Fibroblast of lung (primary cell): Measurements from ENCODE around the gene TNFAIP2. TPM values are rescaled to one million over a fixed set of nuclear protein-coding genes. Genes with fewer than 3 reads are reported as not detected.
"Not testable (repeated sequence)": the region's sequence is repeated elsewhere in the genome, so short reads cannot be mapped to it uniquely, and the experiment has no call there.

Experiments used
- DNase-seq, 2 donors: peaks; one replicate each; pipeline versions ENCODE4 v3.0.0 to v3.0.0-alpha.2; 2010; ENCODE audit warnings: low read depth in 2 of 2
- H2AFZ ChIP-seq: 2 replicates; pipeline ENCODE4 v1.5.1; 2012; ENCODE audit warnings: low read length, control low read depth, inconsistent platforms
- H3K27ac ChIP-seq: 2 replicates; pipeline ENCODE4 v1.5.1; 2011; ENCODE audit warnings: low read length, control low read depth; ENCODE audit not compliant: insufficient read depth
- H3K27me3 ChIP-seq: 2 replicates; pipeline ENCODE4 v1.5.1; 2011; ENCODE audit warnings: mild to moderate bottlenecking, low read length; ENCODE audit not compliant: control insufficient read depth, insufficient read depth
- H3K36me3 ChIP-seq: 2 replicates; pipeline ENCODE4 v1.5.1; 2011; ENCODE audit warnings: low read length; ENCODE audit not compliant: control insufficient read depth, insufficient read depth
- H3K4me1 ChIP-seq: 2 replicates; pipeline ENCODE4 v1.5.1; 2011; ENCODE audit warnings: low read length; ENCODE audit not compliant: control insufficient read depth, insufficient read depth; ENCODE audit errors: extremely low read depth
- H3K4me2 ChIP-seq: 2 replicates; pipeline ENCODE4 v1.5.1; 2011; ENCODE audit warnings: low read length, control low read depth; ENCODE audit not compliant: insufficient read depth; ENCODE audit errors: extremely low read depth
- H3K4me3 ChIP-seq, 4 experiments: fragments of 200-600 bp in 1 of 4; sonication (generic) in 1 of 4; replicated peaks in 1 of 4; 2 replicates each; pipeline ENCODE4 v1.5.1; 2011 to 2016; ENCODE audit warnings: low read length in 4 of 4, low read depth in 3 of 4, mild to moderate bottlenecking in 3 of 4, control low read depth in 2 of 4, inconsistent platforms in 1 of 4, mixed read lengths in 1 of 4; ENCODE audit not compliant: insufficient read depth in 1 of 4; ENCODE audit errors: control extremely low read depth in 1 of 4
- H3K79me2 ChIP-seq: 2 replicates; pipeline ENCODE4 v1.5.1; 2012; ENCODE audit warnings: mild to moderate bottlenecking, low read length, inconsistent platforms; ENCODE audit not compliant: control insufficient read depth, insufficient read depth
- H3K9ac ChIP-seq: 2 replicates; pipeline ENCODE4 v1.5.1; 2011; ENCODE audit warnings: mild to moderate bottlenecking, low read length, control low read depth; ENCODE audit not compliant: insufficient read depth
- H3K9me3 ChIP-seq: 2 replicates; pipeline ENCODE4 v1.5.1; 2012; ENCODE audit warnings: low read depth, low read length; ENCODE audit not compliant: control insufficient read depth, insufficient read depth
- H4K20me1 ChIP-seq: 2 replicates; pipeline ENCODE4 v1.5.1; 2011; ENCODE audit warnings: low read length; ENCODE audit not compliant: control insufficient read depth, insufficient read depth; ENCODE audit errors: extremely low read depth
- CTCF ChIP-seq, 2 donors: IDR thresholded peaks in 1 of 2; conservative IDR thresholded peaks in 1 of 2; 1 replicate in 1 of 2; 2 replicates in 1 of 2; pipeline ENCODE4 v1.5.1; 2011 to 2012; ENCODE audit warnings: low read length in 2 of 2, control low read depth in 1 of 2, inconsistent platforms in 1 of 2, low read depth in 1 of 2, mild to moderate bottlenecking in 1 of 2
- EZH2 ChIP-seq: IDR thresholded peaks from 2 replicates; pipeline ENCODE4 v1.5.1; 2012; ENCODE audit warnings: low read length, control low read depth, mild to moderate bottlenecking; ENCODE audit errors: missing control alignments
- polyA plus RNA-seq, 2 donors: library from polyadenylated mRNA; depleted of rRNA in 1 of 2; stranded (reverse) in 1 of 2; unstranded in 1 of 2; fragments of >200 nt; gene quantifications; 2 replicates each; pipeline ENCODE4 v1.2.1, GENCODE V29; 2011 to 2012; ENCODE audit warnings: missing spikeins in 1 of 2
- total RNA-seq: library from RNA; depleted of rRNA; stranded (reverse); fragments of >200 nt; gene quantifications from 2 replicates; pipeline ENCODE4 v1.2.1, GENCODE V29; 2014

TNFAIP2 gene
- total and polyA plus RNA-seq, 2 donors (not counting 1 experiment from before 2014, with no cell fraction given): 71.5 to 139 TPM

- no peaks in the 10 kb centered on the region for H3K36me3 ChIP-seq
- H4K20me1 ChIP-seq: no peaks in the 10 kb centered on the region
- H3K27me3 ChIP-seq: no peaks in the 10 kb centered on the region
- no peak overlapping the region for H3K9ac ChIP-seq
- H3K4me1 ChIP-seq: peaks cover 24% of the 10 kb centered on the region
- no peak overlapping the region for H3K4me3 ChIP-seq
- peaks cover under 1% of the 10 kb centered on the region for H3K79me2 ChIP-seq
- no peak for TF ChIP-seq EZH2
- no peak for TF ChIP-seq CTCF (conservative IDR thresholded peaks at IDR 0.05 in 1 of 2, IDR thresholded peaks at IDR 0.05 in 1 of 2; ENCODE audit: low read depth in 1 of 2, low read length in 2 of 2)
- no peak for DNase-seq
- H3K27ac ChIP-seq: no peak overlapping the region
- no peak overlapping the region for H2AFZ ChIP-seq
- H3K9me3 ChIP-seq: no peaks in the 10 kb centered on the region
- H3K4me2 ChIP-seq: no peak overlapping the region
Observed at GRCh38 chr14:103118663-103119404, 4.4 kb upstream of the TNFAIP2 start.

- H3K79me2 ChIP-seq, H2AFZ ChIP-seq, H3K36me3 ChIP-seq, H4K20me1 ChIP-seq, H3K27me3 ChIP-seq, H3K9me3 ChIP-seq, H3K27ac ChIP-seq, DNase-seq, H3K4me2 ChIP-seq, H3K9ac ChIP-seq, H3K4me3 ChIP-seq: not testable (repeated sequence)
- H3K4me1 ChIP-seq: peaks cover 25% of the 10 kb centered on the region
Observed at GRCh38 chr14:103119527-103119926, 3.7 kb upstream of the TNFAIP2 start.

- peak overlapping the region; percentile 37 for H3K27ac ChIP-seq
- H3K4me1 ChIP-seq: peaks cover 29% of the 10 kb centered on the region
- peaks cover 7% of the 10 kb centered on the region for H3K79me2 ChIP-seq
- H3K9ac ChIP-seq: peak overlapping the region; percentile 48
- H3K27me3 ChIP-seq: no peaks in the 10 kb centered on the region
- H2AFZ ChIP-seq: no peak overlapping the region
- no peaks in the 10 kb centered on the region for H4K20me1 ChIP-seq
- H3K4me2 ChIP-seq: no peak overlapping the region
- peak in 1 of 2 donors; percentile 60 for DNase-seq
- no peaks in the 10 kb centered on the region for H3K36me3 ChIP-seq
- TF ChIP-seq CTCF (conservative IDR thresholded peaks at IDR 0.05 in 1 of 2, IDR thresholded peaks at IDR 0.05 in 1 of 2; ENCODE audit: low read depth in 1 of 2, low read length in 2 of 2): no peak
- no peak for TF ChIP-seq EZH2
- no peaks in the 10 kb centered on the region for H3K9me3 ChIP-seq
- no peak overlapping the region for H3K4me3 ChIP-seq
Observed at GRCh38 chr14:103121121-103121845, 2.0 kb upstream of the TNFAIP2 start.
